KBM-7 (cell line): Measurements from ENCODE around the gene ATP5ME.
"Not testable (repeated sequence)": the region's sequence is repeated elsewhere in the genome, so short reads cannot be mapped to it uniquely, and the experiment has no call there.

Experiments used
- DNase-seq: peaks from one replicate; pipeline ENCODE4 v3.0.0-alpha.2; 2015
- in situ Hi-C: fragments of 300-500 bp; cut with MboI; formaldehyde crosslinking; loops from 2 replicates; pipeline ENCODE4 v1.14.3; 2020; ENCODE audit warnings: low sequenced_read_pairs, low pct_unique_long_range_greater_than_20kb, mixed read lengths

ATP5ME gene

GRCh38 chr4:706083-706633, 32.1 kb upstream of the ATP5ME start:
- in situ Hi-C loops, DNase-seq: not testable (repeated sequence)

DNA sequence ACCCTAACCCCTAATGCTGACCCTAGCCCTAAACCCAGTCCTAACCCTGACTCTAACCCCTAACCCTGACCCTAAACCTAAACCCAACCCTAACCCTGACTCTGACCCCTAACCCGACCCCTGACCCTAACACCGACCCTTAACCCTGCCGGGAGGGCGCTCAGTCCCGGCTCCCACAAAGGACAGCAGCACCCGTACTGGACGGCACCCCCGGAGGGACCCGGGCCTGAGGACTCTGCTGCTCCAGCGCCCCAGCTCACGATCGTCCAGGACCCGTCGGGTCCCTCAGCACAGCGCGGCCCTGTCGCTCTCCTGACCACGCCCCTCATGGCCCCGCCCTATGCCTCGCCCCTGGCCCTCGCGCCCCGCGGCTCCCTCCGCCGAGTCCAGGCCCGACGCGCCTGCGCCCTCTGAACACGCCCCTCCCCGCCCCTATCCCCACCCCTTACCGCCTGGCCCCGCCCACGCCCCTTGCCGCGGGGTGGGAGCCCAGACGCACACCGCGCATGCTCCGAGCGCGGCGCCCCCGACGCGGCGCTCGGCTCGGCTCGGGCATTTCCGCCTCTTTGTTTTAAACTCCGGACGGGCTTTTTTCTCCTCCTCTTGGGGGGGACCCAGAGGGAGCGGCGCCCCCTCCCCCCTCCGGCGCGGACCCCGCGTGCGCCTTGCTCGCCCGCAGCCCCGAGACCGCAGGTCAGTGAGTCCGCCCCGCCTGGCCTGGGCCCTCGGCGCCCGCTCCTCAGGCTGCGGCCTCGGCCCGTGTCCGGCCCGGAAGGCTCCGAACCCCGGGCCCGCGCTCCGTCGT, 31.4 kb upstream of the ATP5ME start, which contains the start of gene PCGF3:
PCGF3 (plus strand) TSS at position 555 of the 805 bp plus-strand sequence. CDS start 27,849 bp downstream, outside the sequence.
- in situ Hi-C loops: no loop called here

GRCh38 chr4:704971-705277, 30.8 kb upstream of the ATP5ME start:
- in situ Hi-C loops: no loop called here
- DNase-seq: no peak

More for the DNA sequence above, 31.4 kb upstream of the ATP5ME start, which contains the start of gene PCGF3:
- DNase-seq: peak; percentile 79

GRCh38 chr4:704198-704891, 30.3 kb upstream of the ATP5ME start:
- DNase-seq: no peak

GRCh38 chr4:703336-704197, 29.5 kb upstream of the ATP5ME start:
- in situ Hi-C loops: no loop called here

More at GRCh38 chr4:704198-704891, 30.3 kb upstream of the ATP5ME start:
- in situ Hi-C loops: no loop called here

GRCh38 chr4:702618-703048, 28.6 kb upstream of the ATP5ME start:
- in situ Hi-C loops: no loop called here
- DNase-seq: no peak

More at GRCh38 chr4:703336-704197, 29.5 kb upstream of the ATP5ME start:
- no peak for DNase-seq

- DNase-seq: no peak
- in situ Hi-C loops: no loop called here
Measured at GRCh38 chr4:700587-701264, 26.6 kb upstream of the ATP5ME start.

DNA sequence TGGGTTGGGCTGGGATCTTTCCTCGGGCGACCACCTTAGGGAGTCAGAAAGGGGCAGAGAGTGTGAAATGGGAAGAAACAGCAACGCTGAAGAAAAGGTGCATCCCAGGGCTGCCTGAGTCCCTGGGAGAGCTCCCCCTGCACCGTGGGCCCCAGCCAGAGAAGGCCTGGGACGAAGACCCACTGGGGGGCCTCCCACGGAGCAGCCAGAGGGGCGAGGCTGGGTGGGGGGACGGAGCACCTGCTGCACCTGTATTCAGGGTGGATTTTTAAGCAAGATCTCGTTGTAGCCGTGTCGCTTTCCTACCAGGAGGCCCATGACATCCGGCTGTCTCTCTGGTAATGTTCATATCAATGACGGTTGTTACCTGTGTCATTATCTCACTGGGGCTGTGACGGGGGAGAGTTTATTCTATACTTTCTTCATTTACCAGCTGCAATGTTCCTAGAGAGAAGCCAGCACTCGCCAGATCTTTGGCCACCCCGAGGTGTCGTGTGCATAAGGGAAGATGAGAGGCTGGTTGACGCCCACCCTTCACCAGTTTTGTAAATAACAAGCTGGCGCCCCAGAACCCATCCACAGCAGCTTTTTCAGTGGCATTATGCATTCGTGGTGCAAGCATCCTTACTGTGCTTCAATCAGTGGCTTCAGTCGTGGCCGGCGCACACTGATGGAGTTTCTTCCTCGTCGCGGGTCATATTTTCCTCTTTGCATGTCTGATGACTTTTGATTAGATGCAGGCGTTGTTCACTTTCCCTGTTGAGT, 25.9 kb upstream of the ATP5ME start:
- in situ Hi-C loops: no loop called here
- no peak for DNase-seq

DNA sequence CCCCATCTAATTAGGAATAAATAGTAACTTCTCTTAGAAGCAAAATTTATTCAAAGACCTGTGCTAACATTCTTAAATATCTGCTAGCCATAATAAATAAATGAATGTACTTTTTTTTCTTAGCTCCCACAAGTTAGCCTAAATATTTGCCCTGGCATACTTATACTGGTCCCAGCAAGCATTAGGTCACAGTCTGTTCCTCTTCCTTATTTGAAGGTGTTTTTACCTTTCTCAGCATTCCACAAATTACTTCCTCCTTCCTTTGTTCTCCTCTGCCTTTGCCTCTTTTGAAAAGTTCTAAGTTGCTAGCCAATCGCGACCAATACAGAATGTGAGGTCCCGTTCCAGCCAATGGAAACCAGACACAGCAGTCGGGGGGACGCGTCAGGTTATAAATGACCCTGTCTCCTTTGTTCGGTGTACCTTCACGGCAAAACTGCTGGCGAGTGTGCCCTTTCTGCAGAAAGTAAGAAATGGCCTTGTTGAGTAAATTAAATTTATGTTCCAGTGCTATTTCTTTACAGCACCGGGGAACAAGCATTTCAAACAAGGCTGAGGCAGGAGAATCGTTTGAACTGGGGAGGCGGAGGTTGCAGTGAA, 20.4 kb upstream of the ATP5ME start:
- in situ Hi-C loops, DNase-seq: not testable (repeated sequence)

DNA sequence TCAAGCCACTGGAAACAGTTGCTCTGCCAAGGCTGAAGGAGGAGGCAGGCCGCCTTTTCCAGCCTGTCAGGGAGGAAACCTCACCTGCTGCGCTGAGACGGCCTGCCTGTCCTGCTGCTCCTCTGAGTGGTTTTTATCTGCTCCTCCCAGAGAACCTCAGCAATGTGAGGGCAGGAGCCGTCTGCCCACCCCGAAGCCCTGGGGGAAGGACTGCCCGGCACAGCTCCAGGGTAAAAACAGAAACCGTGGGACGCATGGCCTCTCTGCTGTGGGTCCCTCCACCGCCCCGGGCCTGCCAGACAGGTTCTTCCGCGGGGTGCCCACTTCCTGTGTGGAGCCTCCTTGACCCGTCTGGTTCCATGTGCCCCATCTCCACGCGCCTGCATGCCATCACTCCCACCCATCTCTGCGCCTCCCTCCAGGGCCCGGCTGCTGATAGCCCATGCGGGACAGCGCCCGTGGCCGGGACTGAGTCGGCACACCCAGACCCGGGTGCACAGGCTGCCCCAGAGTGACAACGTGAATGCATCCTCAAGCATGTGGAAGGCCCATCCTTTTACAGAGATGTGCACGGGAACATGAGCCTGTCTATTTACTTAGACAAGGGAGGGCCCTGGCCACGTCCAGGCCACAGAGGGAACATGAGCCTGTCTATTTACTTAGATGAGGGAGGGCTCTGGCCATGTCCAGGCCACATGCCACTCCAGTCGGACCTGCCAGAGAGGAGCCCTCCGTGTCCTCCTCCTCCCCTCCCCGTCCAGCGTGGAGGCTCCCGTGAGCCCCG, 18.9 kb upstream of the ATP5ME start:
- DNase-seq: no peak
- in situ Hi-C loops: no loop called here

GRCh38 chr4:689723-690122, 15.6 kb upstream of the ATP5ME start:
- DNase-seq: no peak
- in situ Hi-C loops: no loop called here

GRCh38 chr4:688854-689681, 15.0 kb upstream of the ATP5ME start, which contains the start of gene SLC49A3:
Gene SLC49A3 (minus strand): TSS chr4:689151. CDS start chr4:689127, 24 bp downstream.
- in situ Hi-C loops: no loop called here
- DNase-seq: no peak

DNA sequence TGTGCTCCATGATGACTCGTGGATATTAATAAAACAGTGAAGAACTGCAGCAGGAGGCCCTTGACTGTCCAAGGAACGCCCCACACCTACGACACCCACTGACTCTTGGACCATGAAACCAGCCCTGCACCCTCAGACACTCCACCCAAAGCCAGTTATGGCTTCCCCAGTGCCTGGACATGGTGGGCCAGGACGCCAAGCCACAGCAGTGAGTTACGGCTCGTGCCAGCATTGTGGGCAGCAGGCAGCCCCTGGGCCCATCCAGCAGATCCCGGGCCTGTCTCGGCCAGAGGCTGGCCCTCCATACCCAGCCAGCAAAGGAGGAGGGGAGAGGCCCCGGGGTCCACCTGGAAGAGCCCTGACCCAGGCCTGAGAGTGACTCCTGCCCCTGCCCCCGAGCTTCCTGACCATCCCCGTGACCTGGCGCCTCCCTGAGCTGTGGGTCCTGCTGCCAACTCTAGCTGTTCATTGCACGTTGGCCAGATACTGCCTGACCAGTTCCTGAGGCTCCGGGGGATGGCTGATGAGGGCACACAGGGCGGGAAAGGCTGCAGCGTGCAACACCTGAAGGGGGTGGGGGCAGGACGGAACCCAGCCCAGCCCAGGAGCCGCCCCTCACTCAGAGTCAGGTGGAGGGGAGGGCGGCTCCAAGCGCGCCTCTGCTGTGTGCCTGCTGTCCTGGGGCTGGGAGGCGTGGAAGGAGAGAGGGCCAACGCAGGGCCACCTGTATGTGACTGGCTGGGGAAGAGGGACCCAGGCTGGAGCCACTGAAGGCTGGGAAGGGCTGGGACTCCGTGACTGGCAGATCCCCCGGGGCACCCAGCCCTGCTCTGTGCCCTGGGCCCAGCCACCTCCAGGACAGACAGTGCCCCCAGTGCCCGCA, 14.1 kb upstream of the ATP5ME start:
- in situ Hi-C loops: no loop called here
- DNase-seq: no peak

DNA sequence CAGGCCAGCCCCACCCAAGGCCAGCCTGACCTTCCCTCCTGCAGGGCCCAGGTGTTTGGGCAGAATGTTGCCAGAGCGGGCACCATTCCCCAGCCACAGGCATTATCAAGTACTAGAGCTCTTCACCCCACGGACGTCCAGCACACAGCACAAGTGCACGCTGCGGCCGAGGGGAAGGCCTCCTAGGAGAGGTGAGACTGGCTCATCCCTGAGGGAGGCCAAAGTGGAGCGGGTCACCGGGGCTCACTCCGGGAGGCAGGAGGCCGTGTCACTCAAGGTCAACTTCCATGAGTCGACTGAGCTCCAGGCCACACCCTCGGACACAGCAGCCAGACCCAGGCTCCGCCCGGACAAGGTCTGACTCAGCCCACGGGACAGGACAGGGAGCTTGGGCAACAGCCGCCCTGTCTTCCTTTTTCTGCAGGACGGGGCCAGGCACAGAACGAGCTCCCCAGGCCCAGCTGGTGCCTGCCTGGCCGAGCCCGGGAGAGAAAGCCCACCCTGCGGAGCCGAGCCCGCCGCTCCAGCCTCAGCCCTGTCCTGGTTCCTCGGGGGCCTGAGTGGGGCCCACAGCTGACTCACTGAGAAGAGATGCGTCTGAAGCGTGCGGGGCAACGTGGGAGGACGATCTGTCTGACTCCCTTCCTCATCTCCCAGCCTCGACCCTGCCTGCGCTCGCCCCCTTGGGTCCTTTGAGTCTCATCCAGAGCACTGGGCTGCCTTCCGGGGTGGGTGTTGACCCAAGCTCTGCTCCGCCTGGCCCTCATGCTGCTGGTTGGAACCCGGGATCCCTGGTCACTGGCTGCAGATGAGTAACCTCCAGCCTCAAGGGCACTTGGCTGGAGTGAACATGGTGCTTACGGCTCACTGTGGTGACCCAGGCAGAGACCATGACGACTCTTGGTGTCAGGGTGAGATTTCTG, 13.2 kb upstream of the ATP5ME start:
- in situ Hi-C loops: no loop called here
- DNase-seq: no peak
